ENCODE measurements around the gene CHRNA4. TPM values are rescaled to one million over a fixed set of nuclear protein-coding genes. Genes with fewer than 3 reads are reported as not detected.
A peak's percentile ranks its signal among the peaks of the same experiment; 100 is the strongest.

CHRNA4 gene
- total RNA-seq, 1 donor from 2014 or later = 165 TPM

DNA sequence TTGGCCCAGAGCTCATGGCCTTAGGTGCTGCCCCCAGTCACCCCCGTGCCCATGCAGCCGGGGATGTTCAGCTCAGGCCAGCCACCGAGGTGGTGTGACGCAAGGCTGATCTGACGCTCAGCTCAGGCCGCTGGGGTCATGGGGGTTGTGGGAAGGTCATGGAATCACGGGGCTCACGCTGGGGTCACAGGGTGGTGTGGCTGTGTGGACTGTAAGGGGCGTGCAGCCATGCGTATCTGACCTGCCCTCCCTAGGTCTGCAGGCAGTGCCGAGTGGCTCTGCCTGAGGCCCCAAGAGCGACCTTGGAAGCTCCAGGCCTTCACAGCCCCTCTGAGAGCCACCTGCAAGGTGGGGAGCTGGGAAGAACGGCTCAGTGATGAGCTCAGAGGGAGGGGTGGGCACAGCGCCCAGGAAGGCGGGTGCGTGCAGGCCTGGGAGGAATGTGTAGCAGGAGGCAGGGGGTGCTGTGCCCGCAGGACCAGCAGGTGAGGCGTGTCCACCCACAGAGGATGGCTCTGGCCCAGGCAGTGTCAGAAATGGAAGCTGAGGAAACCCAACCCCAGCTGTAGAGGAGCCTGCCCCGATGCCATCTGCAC, 27.8 kb downstream of the CHRNA4 start:
- Mint-ChIP-seq H3K27me3 (ENCODE audit: unreplicated experiment) (peaks cover 13% of the 10 kb centered on the region), H3K4me1 (ENCODE audit: low read depth, unreplicated experiment) (peaks cover 13% of the 10 kb centered on the region), H3K9me3 (ENCODE audit: unreplicated experiment) (peaks cover 10% of the 10 kb centered on the region), H3K36me3 (ENCODE audit: unreplicated experiment) (peaks cover 27% of the 10 kb centered on the region), H3K4me3 (ENCODE audit: unreplicated experiment) (no peak overlapping the region), H3K27ac (ENCODE audit: unreplicated experiment) (no peak overlapping the region)
- DNase-seq = no peak
- TF ChIP-seq, protein P1, sequence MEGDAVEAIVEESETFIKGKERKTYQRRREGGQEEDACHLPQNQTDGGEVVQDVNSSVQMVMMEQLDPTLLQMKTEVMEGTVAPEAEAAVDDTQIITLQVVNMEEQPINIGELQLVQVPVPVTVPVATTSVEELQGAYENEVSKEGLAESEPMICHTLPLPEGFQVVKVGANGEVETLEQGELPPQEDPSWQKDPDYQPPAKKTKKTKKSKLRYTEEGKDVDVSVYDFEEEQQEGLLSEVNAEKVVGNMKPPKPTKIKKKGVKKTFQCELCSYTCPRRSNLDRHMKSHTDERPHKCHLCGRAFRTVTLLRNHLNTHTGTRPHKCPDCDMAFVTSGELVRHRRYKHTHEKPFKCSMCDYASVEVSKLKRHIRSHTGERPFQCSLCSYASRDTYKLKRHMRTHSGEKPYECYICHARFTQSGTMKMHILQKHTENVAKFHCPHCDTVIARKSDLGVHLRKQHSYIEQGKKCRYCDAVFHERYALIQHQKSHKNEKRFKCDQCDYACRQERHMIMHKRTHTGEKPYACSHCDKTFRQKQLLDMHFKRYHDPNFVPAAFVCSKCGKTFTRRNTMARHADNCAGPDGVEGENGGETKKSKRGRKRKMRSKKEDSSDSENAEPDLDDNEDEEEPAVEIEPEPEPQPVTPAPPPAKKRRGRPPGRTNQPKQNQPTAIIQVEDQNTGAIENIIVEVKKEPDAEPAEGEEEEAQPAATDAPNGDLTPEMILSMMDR (IDR thresholded peaks at IDR 0.05; ENCODE audit: partially characterized antibody, unreplicated experiment) = no peak

- no peak for DNase-seq
- Mint-ChIP-seq H3K9me3 (ENCODE audit: unreplicated experiment) (peaks cover 10% of the 10 kb centered on the region), H3K4me1 (ENCODE audit: low read depth, unreplicated experiment) (peaks cover 10% of the 10 kb centered on the region), H3K27ac (ENCODE audit: unreplicated experiment) (no peak overlapping the region), H3K27me3 (ENCODE audit: unreplicated experiment) (peaks cover 11% of the 10 kb centered on the region), H3K36me3 (ENCODE audit: unreplicated experiment) (peaks cover 27% of the 10 kb centered on the region), H3K4me3 (ENCODE audit: unreplicated experiment) (no peak overlapping the region)
- TF ChIP-seq, protein P1 (IDR thresholded peaks at IDR 0.05; ENCODE audit: partially characterized antibody, unreplicated experiment) = no peak
Measured at GRCh38 chr20:63332488-63333240, 28.5 kb downstream of the CHRNA4 start.

DNA sequence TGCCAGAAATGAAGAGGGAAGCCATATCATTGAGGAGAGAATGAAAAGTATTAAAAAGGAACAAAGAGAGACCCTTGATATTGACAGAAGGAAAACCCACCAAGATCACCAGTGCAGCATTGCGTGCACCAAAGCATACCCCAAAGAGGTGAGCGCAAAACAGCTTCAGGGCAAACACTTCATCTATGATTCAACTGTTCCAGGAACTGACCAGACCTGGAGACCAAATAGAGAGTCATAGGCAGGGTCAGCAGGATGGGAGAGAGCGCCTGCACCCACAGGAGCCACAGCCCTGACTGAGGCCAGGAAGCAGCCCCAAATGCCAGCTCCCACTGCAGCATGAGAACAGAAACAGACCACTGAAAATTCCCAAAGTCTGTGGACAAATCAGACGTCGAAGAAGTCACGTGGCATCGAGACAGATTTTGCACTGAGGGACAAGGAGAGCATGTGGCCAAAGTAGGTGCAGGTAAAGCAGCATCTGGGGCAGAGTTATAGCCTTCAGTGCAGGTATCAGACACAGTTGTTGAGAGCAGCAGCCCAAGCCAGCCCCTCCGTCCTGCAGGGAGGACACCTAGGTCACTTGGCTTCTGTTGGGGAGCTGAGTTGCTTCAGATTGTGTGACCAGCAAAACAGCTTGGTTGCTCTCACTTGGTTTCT, 29.3 kb downstream of the CHRNA4 start:
- Mint-ChIP-seq H3K4me3 (ENCODE audit: unreplicated experiment) (no peak overlapping the region), H3K9me3 (ENCODE audit: unreplicated experiment) (peaks cover 11% of the 10 kb centered on the region), H3K27ac (ENCODE audit: unreplicated experiment) (peak overlapping the region; percentile 48), H3K36me3 (ENCODE audit: unreplicated experiment) (peaks cover 25% of the 10 kb centered on the region), H3K4me1 (ENCODE audit: low read depth, unreplicated experiment) (peaks cover 4% of the 10 kb centered on the region), H3K27me3 (ENCODE audit: unreplicated experiment) (peaks cover 11% of the 10 kb centered on the region)
- no peak for DNase-seq
- TF ChIP-seq, protein P1 (IDR thresholded peaks at IDR 0.05; ENCODE audit: partially characterized antibody, unreplicated experiment) = no peak

GRCh38 chr20:63330940-63331339, 30.2 kb downstream of the CHRNA4 start:
- TF ChIP-seq, protein P1 (IDR thresholded peaks at IDR 0.05; ENCODE audit: partially characterized antibody, unreplicated experiment) = no peak
- peaks cover 9% of the 10 kb centered on the region for H3K27me3 Mint-ChIP-seq (ENCODE audit: unreplicated experiment)
- no peak overlapping the region for H3K27ac Mint-ChIP-seq (ENCODE audit: unreplicated experiment)
- no peak for DNase-seq
- H3K9me3 Mint-ChIP-seq (ENCODE audit: unreplicated experiment) = peaks cover 11% of the 10 kb centered on the region
- no peaks in the 10 kb centered on the region for H3K4me1 Mint-ChIP-seq (ENCODE audit: low read depth, unreplicated experiment)
- peaks cover 20% of the 10 kb centered on the region for H3K36me3 Mint-ChIP-seq (ENCODE audit: unreplicated experiment)
- H3K4me3 Mint-ChIP-seq (ENCODE audit: unreplicated experiment) = no peak overlapping the region

Measured in glutamatergic neuron (in vitro differentiated cells).